ENCODE data around the gene DZIP1. TPM values are rescaled to one million over a fixed set of nuclear protein-coding genes. Genes with fewer than 3 reads are reported as not detected.

Gene DZIP1
- total and polyA plus RNA-seq, 2 of the 13 experiments (the other 11 are each of a cell fraction or from before 2014, with no cell fraction given): 11.0 to 36.7 TPM

- H3K4me1 ChIP-seq (ENCODE audit: insufficient read depth, low read length): no peaks in the 10 kb centered on the region
- H3K27ac ChIP-seq (ENCODE audit: extremely low read length, insufficient read depth, low read length): no peak overlapping the region
- H3K79me2 ChIP-seq (ENCODE audit: insufficient read depth, low read length): no peaks in the 10 kb centered on the region
- no peaks in the 10 kb centered on the region for H3K27me3 ChIP-seq (ENCODE audit: control insufficient read depth in 1 of 2, insufficient read depth in 2 of 2, low read length in 2 of 2)
- DNase-seq (ENCODE audit: low spot score) (no peak), FAIRE-seq (no peak), ATAC-seq (no peak)
- H3K9me3 ChIP-seq (ENCODE audit: low read length): no peaks in the 10 kb centered on the region
- no peak overlapping the region for H3K9ac ChIP-seq (ENCODE audit: insufficient read depth, low read depth, low read length)
- CTCF ChIA-PET (ENCODE audit: low intra/inter-chr PET ratio, low total read pairs): no interaction called here
- no peak overlapping the region for H2AFZ ChIP-seq (ENCODE audit: low read length)
- no peaks in the 10 kb centered on the region for H4K20me1 ChIP-seq (ENCODE audit: insufficient read depth, low read length)
- 77% methylated on average over 6 of the region's 6 CpGs for WGBS (ENCODE audit: low lambda C conversion rate)
- no peak overlapping the region for H3K4me2 ChIP-seq (ENCODE audit: low read depth, low read length)
- intact Hi-C loops (cut with micrococcal nuclease; ENCODE audit: unreplicated experiment) (no loop called here), in situ Hi-C loops (cut with HindIII; ENCODE audit: extremely low pct_ligation_motif_present, low pct_unique_long_range_greater_than_20kb) (no loop called here)
- no peak overlapping the region for H3K4me3 ChIP-seq (replicated peaks in 1 of 3; ENCODE audit: insufficient read depth in 1 of 3, low read depth in 2 of 3, low read length in 3 of 3)
- H3K36me3 ChIP-seq (replicated peaks in 1 of 2; ENCODE audit: control insufficient read depth in 1 of 2, insufficient read depth in 2 of 2, low read length in 2 of 2): no peaks in the 10 kb centered on the region
- POLR2A ChIA-PET: no interaction called here
- BruUV-seq (replicated peaks): no TSS peak
- TF ChIP-seq RFX3 (CRISPR knock-in tag; IDR thresholded peaks at IDR 0.05): no peak
- TF ChIP-seq FLYWCH1 (CRISPR knock-in tag; IDR thresholded peaks at IDR 0.05): no peak
- no peak for TF ChIP-seq ELK4 (CRISPR knock-in tag; IDR thresholded peaks at IDR 0.05; ENCODE audit: borderline replicate concordance)
- no peak for TF ChIP-seq FOSL2 (CRISPR knock-in tag; IDR thresholded peaks at IDR 0.05)
- TF ChIP-seq KLF12 (CRISPR knock-in tag; IDR thresholded peaks at IDR 0.05; ENCODE audit: borderline replicate concordance): no peak
- TF ChIP-seq FOXP1 (IDR thresholded peaks at IDR 0.05): no peak
- no peak for TF ChIP-seq FOXP1 (CRISPR knock-in tag; IDR thresholded peaks at IDR 0.05)
Observed at GRCh38 chr13:95571941-95572340, 72.6 kb downstream of the DZIP1 start.

DNA sequence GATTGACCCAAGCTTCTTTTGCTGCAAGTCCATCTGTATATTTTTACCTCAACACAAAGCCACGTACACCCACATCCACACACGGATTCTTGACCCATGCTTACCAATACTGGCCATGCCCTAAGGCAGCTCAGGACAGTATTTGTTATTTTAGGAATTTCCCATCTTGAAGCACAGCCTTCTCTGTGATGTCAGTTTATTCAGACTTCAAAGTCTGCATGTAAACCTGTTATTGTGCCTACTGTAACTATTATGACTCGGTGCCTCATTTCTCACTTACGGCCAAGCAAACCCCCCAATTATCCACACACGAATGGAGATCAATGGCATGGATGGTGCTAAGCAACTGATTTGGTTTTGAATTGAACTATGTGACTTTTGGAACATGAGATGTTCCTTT, 74.5 kb downstream of the DZIP1 start:
- ChIA-PET CTCF (ENCODE audit: low intra/inter-chr PET ratio, low total read pairs) (no interaction called here), POLR2A (no interaction called here)
- no peak overlapping the region for H3K4me2 ChIP-seq (ENCODE audit: low read depth, low read length)
- DNase-seq (ENCODE audit: low spot score) (no peak), ATAC-seq (no peak; the same call in 2 of the 3 replicates), FAIRE-seq (no peak)
- in situ Hi-C loops (cut with HindIII; ENCODE audit: extremely low pct_ligation_motif_present, low pct_unique_long_range_greater_than_20kb) (no loop called here), intact Hi-C loops (cut with micrococcal nuclease; ENCODE audit: unreplicated experiment) (no loop called here)
- no peak overlapping the region for H3K4me3 ChIP-seq (replicated peaks in 1 of 3; ENCODE audit: insufficient read depth in 1 of 3, low read depth in 2 of 3, low read length in 3 of 3)
- H3K36me3 ChIP-seq (replicated peaks in 1 of 2; ENCODE audit: control insufficient read depth in 1 of 2, insufficient read depth in 2 of 2, low read length in 2 of 2): no peaks in the 10 kb centered on the region
- no peak overlapping the region for H3K9ac ChIP-seq (ENCODE audit: insufficient read depth, low read depth, low read length)
- BruUV-seq (replicated peaks): no TSS peak
- no peaks in the 10 kb centered on the region for H3K9me3 ChIP-seq (ENCODE audit: low read length)
- H3K27ac ChIP-seq (ENCODE audit: extremely low read length, insufficient read depth, low read length): no peak overlapping the region
- 47% methylated on average over 5 of the region's 5 CpGs for WGBS (ENCODE audit: low lambda C conversion rate)
- no peaks in the 10 kb centered on the region for H4K20me1 ChIP-seq (ENCODE audit: insufficient read depth, low read length)
- no peaks in the 10 kb centered on the region for H3K79me2 ChIP-seq (ENCODE audit: insufficient read depth, low read length)
- H2AFZ ChIP-seq (ENCODE audit: low read length): no peak overlapping the region
- H3K27me3 ChIP-seq (ENCODE audit: control insufficient read depth in 1 of 2, insufficient read depth in 2 of 2, low read length in 2 of 2): no peaks in the 10 kb centered on the region
- H3K4me1 ChIP-seq (ENCODE audit: insufficient read depth, low read length): no peaks in the 10 kb centered on the region
- TF ChIP-seq ZNF891 (CRISPR knock-in tag; IDR thresholded peaks at IDR 0.05) (no peak), ZNF75D (CRISPR knock-in tag; IDR thresholded peaks at IDR 0.05; ENCODE audit: borderline replicate concordance) (no peak), ZFP82 (CRISPR knock-in tag; IDR thresholded peaks at IDR 0.05; ENCODE audit: borderline replicate concordance) (no peak), ISX (CRISPR knock-in tag; conservative IDR thresholded peaks at IDR 0.05) (no peak), ELF1 (CRISPR knock-in tag; IDR thresholded peaks at IDR 0.05) (no peak), ZNF878 (CRISPR knock-in tag; IDR thresholded peaks at IDR 0.05) (no peak), ZMAT5 (CRISPR knock-in tag; IDR thresholded peaks at IDR 0.05; ENCODE audit: borderline replicate concordance, low read depth) (no peak), ZNF484 (CRISPR knock-in tag; IDR thresholded peaks at IDR 0.05; ENCODE audit: borderline replicate concordance, low read depth) (no peak), IKZF4 (CRISPR knock-in tag; IDR thresholded peaks at IDR 0.05; ENCODE audit: borderline replicate concordance, low read depth, not compliant biosample characterization) (no peak), ZBTB21 (CRISPR knock-in tag; IDR thresholded peaks at IDR 0.05) (no peak), CEBPG (CRISPR knock-in tag; IDR thresholded peaks at IDR 0.05) (no peak)

Measured in HepG2 (cell line).